Esophagus squamous epithelium (tissue), 4 donors: ENCODE measurements around the gene OPRM1.

Experiments
- POLR2A ChIP-seq, 4 donors: fragments of 450-650 bp; IDR thresholded peaks; one replicate each; pipeline ENCODE4 v1.6.1; 2017; ENCODE audit warnings: antibody characterized with exemption in 4 of 4, mild to moderate bottlenecking in 4 of 4, moderate library complexity in 3 of 4
- TF ChIP-seq, protein P1 (sequence below), 6 experiments: fragments of 450-650 bp in 4 of 6; fragments of 200-600 bp in 2 of 6; sonication (generic) in 2 of 6; IDR thresholded peaks; one replicate each; pipeline ENCODE4 v1.5.1; 2016 to 2019; ENCODE audit warnings: antibody characterized with exemption in 6 of 6, mild to moderate bottlenecking in 4 of 6, moderate library complexity in 4 of 6

- TF ChIP-seq, protein P1, sequence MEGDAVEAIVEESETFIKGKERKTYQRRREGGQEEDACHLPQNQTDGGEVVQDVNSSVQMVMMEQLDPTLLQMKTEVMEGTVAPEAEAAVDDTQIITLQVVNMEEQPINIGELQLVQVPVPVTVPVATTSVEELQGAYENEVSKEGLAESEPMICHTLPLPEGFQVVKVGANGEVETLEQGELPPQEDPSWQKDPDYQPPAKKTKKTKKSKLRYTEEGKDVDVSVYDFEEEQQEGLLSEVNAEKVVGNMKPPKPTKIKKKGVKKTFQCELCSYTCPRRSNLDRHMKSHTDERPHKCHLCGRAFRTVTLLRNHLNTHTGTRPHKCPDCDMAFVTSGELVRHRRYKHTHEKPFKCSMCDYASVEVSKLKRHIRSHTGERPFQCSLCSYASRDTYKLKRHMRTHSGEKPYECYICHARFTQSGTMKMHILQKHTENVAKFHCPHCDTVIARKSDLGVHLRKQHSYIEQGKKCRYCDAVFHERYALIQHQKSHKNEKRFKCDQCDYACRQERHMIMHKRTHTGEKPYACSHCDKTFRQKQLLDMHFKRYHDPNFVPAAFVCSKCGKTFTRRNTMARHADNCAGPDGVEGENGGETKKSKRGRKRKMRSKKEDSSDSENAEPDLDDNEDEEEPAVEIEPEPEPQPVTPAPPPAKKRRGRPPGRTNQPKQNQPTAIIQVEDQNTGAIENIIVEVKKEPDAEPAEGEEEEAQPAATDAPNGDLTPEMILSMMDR (IDR thresholded peaks at IDR 0.05), result no peak
- TF ChIP-seq POLR2A (IDR thresholded peaks at IDR 0.05), result no peak
Observed at GRCh38 chr6:154164397-154164796, 125.4 kb downstream of the OPRM1 start.
